NT2/D1 (cell line): ENCODE measurements around the gene FAM219B.

ENCODE experiments used
- SUZ12 ChIP-seq: IDR thresholded peaks from 2 replicates; pipeline ENCODE4 v1.6.1; 2011; ENCODE audit not compliant: insufficient read length, insufficient read depth; ENCODE audit errors: extremely low read depth
- ZNF274 ChIP-seq: IDR thresholded peaks from 2 replicates; pipeline ENCODE4 v1.6.1; 2011; ENCODE audit warnings: mild to moderate bottlenecking, low read depth, low read length

- TF ChIP-seq ZNF274 (no peak), SUZ12 (no peak)
Observed at GRCh38 chr15:74892931-74893330, 13.7 kb downstream of the FAM219B start.
